Ecto neural progenitor cell (in vitro differentiated cells): Measurements from ENCODE around the gene EIF4G2.
"Not testable (repeated sequence)": the region's sequence is repeated elsewhere in the genome, so short reads cannot be mapped to it uniquely, and the experiment has no call there.

Experiments
- DNase-seq: peaks from one replicate; pipeline ENCODE4 v3.0.0-alpha.2; 2018; ENCODE audit warnings: low spot score

The EIF4G2 gene

GRCh38 chr11:10808553-10809372 is at the start of gene EIF4G2:
EIF4G2 (minus strand) TSS chr11:10808926.
- DNase-seq = peak; percentile 99

DNA sequence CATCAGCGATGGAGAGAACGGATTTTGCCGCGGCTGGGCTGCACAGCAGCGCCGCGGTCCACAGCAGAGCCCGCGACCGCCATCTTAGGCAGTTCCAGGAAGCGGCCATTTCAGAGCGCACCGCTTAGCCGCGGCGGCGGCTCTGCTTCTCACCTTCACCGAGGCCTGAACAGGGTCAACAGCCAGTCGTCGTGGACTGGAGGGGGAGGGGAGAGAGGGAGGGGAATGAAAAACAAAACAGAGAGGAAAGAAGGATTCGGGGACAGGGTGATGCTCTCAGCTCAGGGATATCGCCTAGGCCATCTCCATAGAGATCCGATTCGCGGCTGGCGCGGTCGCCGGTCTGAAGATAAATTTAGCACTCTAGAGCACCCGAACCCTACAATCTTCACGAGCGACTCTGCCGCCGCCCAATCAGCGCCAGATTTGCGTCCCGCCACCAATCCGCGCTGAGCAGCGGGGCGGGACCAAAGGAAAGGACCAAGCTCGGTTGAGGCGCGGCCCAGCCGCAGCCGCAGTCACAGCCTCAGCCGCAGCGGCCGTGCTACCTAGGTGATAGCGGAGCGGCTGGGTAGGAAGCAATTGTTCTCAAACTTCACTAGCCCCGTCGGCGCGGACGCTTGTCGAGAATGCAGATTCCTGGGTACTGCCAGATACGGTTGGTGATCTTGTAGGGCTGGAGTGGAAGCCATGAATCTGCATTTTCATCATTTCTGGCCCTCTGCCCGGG is 49.1 kb upstream of the EIF4G2 start, which contains the start of gene ZBED5:
Gene ZBED5 (minus strand): TSS at position 345 of the 730 bp plus-strand sequence. CDS start 3,108 bp downstream, outside the sequence.
- DNase-seq = peak; percentile 97

GRCh38 chr11:10857459-10857708 is 48.7 kb upstream of the EIF4G2 start:
- no peak for DNase-seq

DNA sequence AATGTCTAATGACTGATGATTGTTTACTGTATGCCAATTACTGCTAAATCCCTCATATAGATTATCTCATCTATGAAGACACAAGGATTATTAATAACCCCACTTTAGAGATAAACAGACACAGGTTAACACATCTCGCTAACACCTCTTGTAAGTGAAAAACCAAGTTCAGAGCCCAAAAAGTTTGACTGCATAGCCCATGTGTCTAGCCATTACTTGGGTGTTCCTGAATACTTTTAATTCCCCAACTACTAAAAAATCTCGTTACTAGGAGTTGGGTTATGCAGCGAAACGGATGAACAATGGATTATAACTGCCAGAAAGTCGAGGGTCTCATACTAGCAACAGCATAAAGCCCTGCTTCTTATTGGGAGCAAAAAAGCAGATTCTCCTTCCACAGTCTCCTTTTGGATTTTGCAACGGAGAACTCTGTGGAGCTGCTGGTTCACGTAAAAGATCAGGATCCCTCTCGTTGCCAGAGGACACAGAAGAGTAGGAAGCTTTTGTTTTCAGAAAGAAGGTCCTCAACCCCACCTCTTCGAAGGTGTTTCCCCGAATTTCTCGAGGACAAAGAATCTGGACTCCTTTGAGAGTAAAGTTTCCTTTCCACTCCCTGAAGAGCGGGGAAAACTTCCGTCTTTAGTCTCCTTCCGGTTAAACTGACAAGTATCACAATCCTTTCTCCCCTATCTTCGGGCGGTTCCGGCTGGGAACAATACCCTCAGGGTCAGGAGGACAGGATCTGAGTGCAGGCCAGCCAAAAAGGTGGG is 48.1 kb upstream of the EIF4G2 start:
- DNase-seq = no peak

DNA sequence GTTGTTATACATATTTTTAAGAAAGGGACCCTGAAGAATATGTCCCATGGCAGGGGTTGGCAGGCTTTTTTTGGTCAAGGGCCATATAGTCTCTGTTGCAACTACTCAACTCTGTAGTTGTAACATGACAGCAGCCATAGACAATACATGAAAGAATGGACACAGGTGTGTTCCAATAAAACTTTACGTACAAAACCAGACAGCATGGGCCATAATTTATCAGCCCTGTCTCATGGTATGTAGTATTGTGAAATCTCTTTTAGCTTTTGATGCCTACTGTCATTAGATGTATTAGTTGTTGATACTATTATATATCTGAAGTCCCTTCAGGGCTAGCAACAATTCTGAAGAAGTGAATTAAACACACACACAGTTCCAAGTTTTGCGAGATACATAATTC is 46.6 kb upstream of the EIF4G2 start:
- no peak for DNase-seq

DNA sequence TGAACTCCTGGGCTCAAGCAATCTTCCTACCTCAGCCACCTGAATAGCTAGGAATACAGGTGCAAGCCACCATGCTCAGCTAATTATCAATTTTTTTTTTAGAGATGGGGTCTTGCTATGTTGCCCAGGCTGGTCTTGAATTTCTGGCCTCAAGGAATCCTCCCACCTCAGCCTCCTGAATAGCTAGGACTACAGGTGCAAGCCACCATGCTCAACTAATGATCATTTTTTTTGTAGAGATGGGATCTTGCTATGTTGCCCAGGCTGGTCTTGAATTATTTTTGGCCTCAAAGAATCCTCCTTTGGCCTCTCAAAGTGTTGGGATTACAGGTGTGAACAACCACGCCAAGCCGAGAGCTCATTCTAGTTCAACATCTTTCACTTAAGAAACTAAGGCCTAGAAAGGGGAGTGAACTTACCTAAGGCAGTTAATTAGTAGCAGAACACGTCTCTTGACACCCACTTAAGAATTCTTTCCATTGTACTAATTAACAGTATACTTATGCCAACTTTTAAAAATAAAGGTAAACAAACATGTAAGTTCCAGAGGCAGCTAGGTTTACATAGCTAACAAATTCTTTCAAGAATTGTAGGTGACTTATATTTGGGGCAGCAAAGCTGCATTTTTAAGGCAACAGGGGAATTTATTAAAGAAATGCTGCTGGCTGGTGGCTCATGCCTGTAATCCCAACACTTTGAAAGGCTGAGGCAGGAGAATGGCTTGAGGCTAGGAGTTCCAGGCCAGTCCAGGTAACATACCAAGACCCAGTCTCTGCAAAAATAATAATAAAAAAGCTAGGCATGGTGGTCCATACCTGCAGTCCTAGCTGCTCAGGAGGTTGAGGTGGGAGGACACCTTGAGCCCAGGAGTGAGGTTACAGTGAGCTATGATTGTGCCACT is 39.5 kb upstream of the EIF4G2 start:
- DNase-seq = no peak

DNA sequence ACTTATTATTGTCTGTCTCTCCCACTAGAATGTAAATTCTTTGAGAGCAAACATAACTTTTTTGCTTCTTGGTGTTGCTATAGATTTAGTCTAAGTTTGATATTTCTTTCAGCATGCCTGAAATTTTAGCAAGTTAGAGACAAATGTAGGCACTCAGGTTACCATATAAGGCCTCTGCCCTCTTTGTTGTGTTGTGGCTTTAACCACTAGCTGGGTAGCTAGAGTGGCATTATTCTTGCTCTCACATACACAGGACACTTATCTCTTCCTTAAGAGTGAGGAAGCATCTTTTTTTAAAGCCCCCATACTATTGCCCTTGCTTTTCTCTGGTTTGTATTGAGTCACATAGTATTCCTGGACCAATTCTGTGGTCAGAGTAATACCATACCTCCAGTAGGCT is 37.9 kb upstream of the EIF4G2 start:
- no peak for DNase-seq

DNA sequence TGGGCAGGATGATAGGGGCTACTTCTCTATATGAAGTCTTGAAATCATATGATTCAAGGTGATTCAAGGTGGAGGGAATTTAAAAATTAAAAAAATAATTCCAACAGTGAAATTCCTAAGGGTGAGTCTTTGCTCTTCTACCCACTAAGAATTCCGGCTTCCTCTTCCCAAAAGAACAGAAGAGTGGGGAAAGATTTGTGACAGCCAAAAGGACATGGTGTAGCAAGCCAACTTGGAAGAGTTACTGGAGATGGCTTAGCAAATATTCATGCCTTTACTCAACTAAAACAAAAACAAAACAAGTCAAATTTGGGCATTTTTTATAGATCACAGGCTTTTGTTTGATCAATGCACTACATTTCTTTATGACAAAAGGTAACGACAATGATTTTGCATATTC is 36.9 kb upstream of the EIF4G2 start:
- no peak for DNase-seq

DNA sequence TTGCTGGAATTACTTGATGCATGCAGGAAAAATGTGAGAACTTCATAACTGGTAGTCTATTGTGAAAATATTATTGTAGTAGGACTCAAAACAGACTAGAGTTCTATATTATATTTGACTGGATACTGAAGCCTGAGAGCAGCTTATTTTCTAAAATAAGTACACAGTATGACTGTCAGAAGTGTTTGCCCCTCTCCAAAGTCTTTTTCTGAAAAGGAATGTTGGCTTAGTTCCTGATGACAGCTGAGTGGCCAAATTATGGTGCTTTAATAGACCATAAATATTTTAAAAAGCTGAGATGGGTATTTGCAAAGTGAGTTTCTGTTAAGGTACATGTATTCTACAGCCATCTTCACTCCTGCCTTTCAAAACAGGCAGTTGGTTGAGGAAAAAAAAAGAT is 36.1 kb upstream of the EIF4G2 start:
- DNase-seq = no peak

DNA sequence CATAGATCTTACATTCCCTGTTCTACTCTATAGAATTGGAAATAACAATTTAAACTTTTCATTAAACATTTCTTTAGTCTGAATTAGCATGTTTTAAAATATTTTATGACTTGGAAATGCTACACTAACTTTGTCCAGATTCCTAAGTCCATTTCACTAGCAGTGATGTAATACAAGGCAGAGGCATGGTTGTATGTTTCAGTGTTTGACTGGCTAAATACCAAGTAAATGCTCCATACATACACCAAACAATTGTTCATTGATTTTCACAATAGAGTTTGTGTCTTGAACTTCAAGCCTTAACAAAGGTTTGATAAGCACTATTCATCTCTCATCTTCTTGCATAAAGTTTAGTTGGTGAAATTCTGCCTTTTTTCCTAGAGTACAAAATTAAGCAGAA is 35.6 kb upstream of the EIF4G2 start:
- DNase-seq = no peak

- DNase-seq = no peak
These were observed 30.2 kb upstream of the EIF4G2 start for GRCh38 chr11:10838881-10839280.

DNA sequence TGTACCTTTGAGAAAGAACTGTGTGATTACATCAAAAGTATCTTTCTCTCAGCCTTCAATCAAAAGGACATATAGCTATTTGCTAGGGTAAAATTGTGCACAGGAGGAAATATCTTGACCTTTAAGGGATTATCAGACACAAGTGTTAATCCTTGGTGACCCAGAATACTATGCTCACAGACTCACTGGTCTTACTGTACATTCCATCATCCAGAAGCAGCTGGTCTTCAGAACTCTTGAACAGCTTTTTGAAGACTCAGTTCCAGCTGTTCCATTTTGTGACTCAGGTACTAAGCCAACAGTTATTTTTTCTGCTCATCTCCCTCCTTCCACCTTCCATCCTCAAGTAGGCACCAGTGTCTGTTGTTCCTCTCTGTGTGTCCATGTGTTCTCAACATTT is 29.4 kb upstream of the EIF4G2 start:
- no peak for DNase-seq

DNA sequence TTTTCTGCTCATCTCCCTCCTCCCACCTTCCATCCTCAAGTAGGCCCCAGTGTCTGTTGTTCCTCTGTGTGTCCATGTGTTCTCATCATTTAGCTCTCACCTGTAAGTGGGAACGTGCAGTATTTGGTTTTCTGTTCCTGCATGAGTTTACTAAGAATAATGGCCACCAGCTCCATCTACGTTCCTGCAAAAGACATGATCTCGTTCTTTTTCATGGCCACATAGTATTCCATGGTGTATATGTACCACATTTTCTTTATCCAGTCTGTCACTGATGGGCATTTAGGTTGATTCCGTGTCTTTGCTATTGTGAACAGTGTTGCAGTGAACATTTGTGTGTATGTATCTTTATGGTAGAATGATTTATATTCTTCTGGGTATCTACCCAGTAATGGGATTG is 28.2 kb upstream of the EIF4G2 start:
- DNase-seq = not testable (repeated sequence)

- DNase-seq = no peak
These were observed 20.4 kb upstream of the EIF4G2 start for GRCh38 chr11:10829139-10829538.

DNA sequence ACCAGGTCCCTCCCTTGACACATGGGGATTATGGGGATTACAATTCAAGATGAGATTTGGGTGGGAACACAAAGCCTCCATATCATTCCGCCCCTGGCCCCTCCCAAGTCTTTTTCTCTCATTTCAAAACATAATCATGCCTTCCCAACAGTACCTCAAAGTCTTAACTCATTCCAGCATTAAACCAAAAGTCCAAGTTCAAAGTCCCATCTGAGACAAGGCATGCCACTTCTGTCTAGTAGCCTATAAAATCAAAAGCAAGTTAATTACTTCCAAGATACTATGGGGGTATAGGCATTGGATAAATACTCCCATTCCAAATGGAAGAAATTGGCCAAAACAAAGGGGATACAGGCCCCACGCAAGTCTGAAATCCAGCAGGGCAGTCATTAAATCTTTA is 19.7 kb upstream of the EIF4G2 start:
- no peak for DNase-seq

GRCh38 chr11:10824888-10825287 is 16.2 kb upstream of the EIF4G2 start:
- no peak for DNase-seq

GRCh38 chr11:10823152-10823579 is 14.4 kb upstream of the EIF4G2 start:
- no peak for DNase-seq

DNA sequence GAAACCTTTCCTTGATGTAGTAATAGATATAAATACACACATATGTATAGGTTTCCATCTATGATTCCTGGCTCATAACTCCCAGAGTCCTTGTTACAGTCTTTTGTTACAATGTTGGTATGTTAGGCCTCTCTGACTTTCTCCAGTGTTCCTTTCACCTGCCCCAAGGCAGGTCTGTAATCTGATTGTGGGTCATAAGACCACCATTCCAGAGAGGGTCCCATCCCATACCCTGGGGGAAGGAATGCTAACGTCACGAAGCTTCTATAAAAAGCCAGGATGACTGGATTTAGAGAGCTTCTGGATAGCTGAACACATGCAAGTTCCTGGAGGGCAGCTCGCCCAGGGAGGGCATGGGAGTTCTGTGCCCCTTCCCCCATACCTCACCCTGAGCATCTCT is 13.8 kb upstream of the EIF4G2 start:
- DNase-seq = not testable (repeated sequence)

GRCh38 chr11:10818594-10818993 is 9.9 kb upstream of the EIF4G2 start:
- DNase-seq = no peak

- DNase-seq = no peak
These were observed 5.2 kb upstream of the EIF4G2 start for GRCh38 chr11:10813945-10814344.

GRCh38 chr11:10809373-10810160 is 841 bp upstream of the EIF4G2 start:
- no peak for DNase-seq
